Measurements from ENCODE around the gene ATXN10.

DNA sequence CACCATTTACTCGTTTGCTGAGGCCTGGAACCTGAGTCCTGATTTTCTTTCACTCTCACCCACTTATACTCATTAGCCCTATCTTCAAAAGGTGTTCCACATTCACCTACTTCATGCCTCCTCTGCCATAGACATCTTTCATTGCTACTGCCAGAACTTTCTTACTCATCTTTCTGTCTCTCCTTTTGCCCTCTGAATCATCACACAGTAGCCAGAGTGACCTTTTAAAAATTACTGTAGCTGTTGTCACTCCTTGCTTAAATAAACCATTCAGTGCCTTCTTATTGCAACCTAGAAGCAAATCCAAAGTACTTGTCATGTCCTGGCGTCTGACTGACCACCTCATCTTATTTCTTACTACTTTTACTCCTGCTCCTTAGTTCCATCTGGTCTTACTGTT is 38.2 kb downstream of the ATXN10 start:
- TF ChIP-seq, protein P1, sequence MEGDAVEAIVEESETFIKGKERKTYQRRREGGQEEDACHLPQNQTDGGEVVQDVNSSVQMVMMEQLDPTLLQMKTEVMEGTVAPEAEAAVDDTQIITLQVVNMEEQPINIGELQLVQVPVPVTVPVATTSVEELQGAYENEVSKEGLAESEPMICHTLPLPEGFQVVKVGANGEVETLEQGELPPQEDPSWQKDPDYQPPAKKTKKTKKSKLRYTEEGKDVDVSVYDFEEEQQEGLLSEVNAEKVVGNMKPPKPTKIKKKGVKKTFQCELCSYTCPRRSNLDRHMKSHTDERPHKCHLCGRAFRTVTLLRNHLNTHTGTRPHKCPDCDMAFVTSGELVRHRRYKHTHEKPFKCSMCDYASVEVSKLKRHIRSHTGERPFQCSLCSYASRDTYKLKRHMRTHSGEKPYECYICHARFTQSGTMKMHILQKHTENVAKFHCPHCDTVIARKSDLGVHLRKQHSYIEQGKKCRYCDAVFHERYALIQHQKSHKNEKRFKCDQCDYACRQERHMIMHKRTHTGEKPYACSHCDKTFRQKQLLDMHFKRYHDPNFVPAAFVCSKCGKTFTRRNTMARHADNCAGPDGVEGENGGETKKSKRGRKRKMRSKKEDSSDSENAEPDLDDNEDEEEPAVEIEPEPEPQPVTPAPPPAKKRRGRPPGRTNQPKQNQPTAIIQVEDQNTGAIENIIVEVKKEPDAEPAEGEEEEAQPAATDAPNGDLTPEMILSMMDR (IDR thresholded peaks at IDR 0.05; ENCODE audit: low read depth, low read length): no peak
- no peak for TF ChIP-seq EZH2phosphoT487 (IDR thresholded peaks at IDR 0.05; ENCODE audit: low read depth)

All from OCI-LY3 (cell line).